Measurements from ENCODE around the gene ZDHHC13. TPM values are rescaled to one million over a fixed set of nuclear protein-coding genes. Genes with fewer than 3 reads are reported as not detected.

The ZDHHC13 gene
- total and polyA plus RNA-seq, 10 of the 15 experiments (the other 5 are each of a cell fraction or from before 2014, with no cell fraction given) = 8.5 to 34.2 (median 20.4) TPM

- TF ChIP-seq BMI1 (IDR thresholded peaks at IDR 0.05; ENCODE audit: borderline replicate concordance) (no peak), EED (IDR thresholded peaks at IDR 0.05; ENCODE audit: low read depth) (no peak), NBN (IDR thresholded peaks at IDR 0.05) (no peak), STAT3 (IDR thresholded peaks at IDR 0.05; ENCODE audit: low read depth, low read length) (no peak)
Observed at GRCh38 chr11:19105011-19105410, 12.0 kb upstream of the ZDHHC13 start (continued).

DNA sequence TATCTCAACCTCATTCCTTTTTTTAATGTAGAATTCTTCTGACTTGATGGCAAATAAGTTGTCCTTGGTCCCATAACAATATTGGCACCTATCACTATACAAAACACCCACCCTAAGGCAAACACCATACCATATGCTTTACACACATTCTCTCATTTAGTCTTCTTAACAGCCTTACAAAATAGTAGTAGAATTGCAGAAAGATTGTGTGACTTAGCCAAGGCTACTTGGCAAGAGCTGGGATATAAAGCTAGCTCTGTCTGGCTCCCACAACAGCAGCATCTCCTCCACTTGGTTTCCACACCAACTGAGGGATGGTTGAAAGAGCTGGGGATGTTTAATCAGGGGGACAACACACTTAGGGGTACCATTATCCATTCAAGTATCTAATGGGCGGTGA is 9.8 kb upstream of the ZDHHC13 start:
- 58% methylated on average over 1 of the region's 1 CpG for WGBS (ENCODE audit: insufficient coverage, insufficient replicate concordance, low lambda C conversion rate, missing lambda C conversion rate)
- no peaks in the 10 kb centered on the region for H3K36me3 ChIP-seq (ENCODE audit: control insufficient read depth in 2 of 2, insufficient read depth in 2 of 2, low read length in 1 of 2)
- intact Hi-C loops (cut with micrococcal nuclease; ENCODE audit: unreplicated experiment) (no loop called here), in situ Hi-C loops (cut with MboI) (no loop called here)
- TF ChIP-seq CBFB (IDR thresholded peaks at IDR 0.05; ENCODE audit: low read depth) (no peak), SREBF1 (IDR thresholded peaks at IDR 0.05; ENCODE audit: low read length) (no peak), CREB1 (IDR thresholded peaks at IDR 0.05; ENCODE audit: low read depth) (no peak), SUPT20H (IDR thresholded peaks at IDR 0.05; ENCODE audit: borderline replicate concordance, control insufficient read depth, low read depth, low read length) (no peak), NRF1 (conservative IDR thresholded peaks at IDR 0.05; ENCODE audit: low read depth, low read length) (no peak), MYB (IDR thresholded peaks at IDR 0.05; ENCODE audit: borderline replicate concordance, low read depth, low read length) (no peak), NFIC (IDR thresholded peaks at IDR 0.05; ENCODE audit: low read depth, low read length) (no peak), ZNF274 (IDR thresholded peaks at IDR 0.05; ENCODE audit: insufficient read depth, insufficient read length) (no peak), BRCA1 (IDR thresholded peaks at IDR 0.05; ENCODE audit: low read depth, low read length) (no peak), IKZF2 (IDR thresholded peaks at IDR 0.05) (no peak)
- no peak for DNase-seq (ENCODE audit: low read depth, low spot score)
- H3K4me3 ChIP-seq = no peak overlapping the region
- POLR2A ChIA-PET = interaction anchor here (0.6 kb wide), 2 partner anchors 24 to 35 kb away, joined by 4 read pairs; no protein-coding TSS in a partner anchor
- no peak overlapping the region for H2AFZ ChIP-seq (ENCODE audit: control insufficient read depth, low read depth, low read length)
- H3K27me3 ChIP-seq (replicated peaks in 1 of 2; ENCODE audit: control insufficient read depth in 2 of 2, insufficient read depth in 2 of 2, low read length in 1 of 2) = no peaks in the 10 kb centered on the region
- H3K4me1 ChIP-seq (ENCODE audit: control insufficient read depth, insufficient read depth, low read length) = no peaks in the 10 kb centered on the region
- H3K27ac ChIP-seq (ENCODE audit: control insufficient read depth, insufficient read depth) = no peak overlapping the region
- CTCF ChIA-PET = interaction anchor here (0.6 to 0.9 kb wide), 2 partner anchors 15 to 30 kb away, joined by 3 read pairs; no protein-coding TSS in a partner anchor
- no peaks in the 10 kb centered on the region for H3K9me3 ChIP-seq (replicated peaks; ENCODE audit: control insufficient read depth, insufficient read depth, low read length)
- BruUV-seq (replicated peaks) = no TSS peak
- ATAC-seq = no peak
- SMC1A ChIA-PET (ENCODE audit: uncharacterized antibody, unreplicated experiment) = interaction anchor here (1.4 kb wide), 1 partner anchor 15 kb away, joined by 3 read pairs; no protein-coding TSS in a partner anchor
- RAD21 ChIA-PET (ENCODE audit: unreplicated experiment) = no interaction called here
- H3K4me2 ChIP-seq (ENCODE audit: control insufficient read depth, insufficient read depth) = no peak overlapping the region
- H3K79me2 ChIP-seq (ENCODE audit: control insufficient read depth, insufficient read depth, low read length) = no peaks in the 10 kb centered on the region
- H4K20me1 ChIP-seq (ENCODE audit: control insufficient read depth, insufficient read depth) = no peaks in the 10 kb centered on the region
- no peak overlapping the region for H3K9ac ChIP-seq (ENCODE audit: control insufficient read depth, insufficient read depth, low read length)
- no peak for FAIRE-seq
